GM21717 (cell line): ENCODE results near the gene VENTX.

ENCODE experiments used
- ATAC-seq: cut with Tn5 transposase; IDR thresholded peaks from one replicate; pipeline ENCODE4 v1.9.1; 2021; ENCODE audit warnings: mild to moderate bottlenecking, moderate library complexity; ENCODE audit not compliant: unreplicated experiment

VENTX gene

DNA sequence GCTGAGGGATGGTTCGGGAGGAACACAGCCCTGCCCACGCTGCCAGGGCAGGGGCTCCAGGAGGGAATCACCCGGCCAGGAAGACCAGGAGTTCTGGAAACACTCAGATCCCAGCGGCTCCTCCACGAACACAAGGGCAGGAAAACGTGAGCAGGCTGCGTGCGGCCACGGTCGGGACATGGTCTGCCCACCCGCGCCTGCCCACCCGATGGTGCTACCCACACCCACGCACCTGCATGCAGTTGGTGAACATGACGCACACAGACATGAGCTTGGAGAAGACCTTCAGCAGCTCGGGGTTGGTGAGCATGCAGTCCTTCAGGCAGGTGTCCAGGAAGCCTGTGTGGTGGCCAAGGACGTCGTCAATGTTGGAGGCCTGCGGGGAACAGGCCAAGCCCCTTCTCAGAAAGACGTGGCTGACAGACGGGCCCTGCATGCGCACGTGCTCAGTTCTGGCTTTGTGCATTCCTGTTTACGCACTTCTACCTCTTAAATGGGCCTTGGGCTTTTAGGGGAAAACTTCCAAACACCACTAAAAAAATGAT is 45.3 kb downstream of the VENTX start:
- ATAC-seq, result no peak

DNA sequence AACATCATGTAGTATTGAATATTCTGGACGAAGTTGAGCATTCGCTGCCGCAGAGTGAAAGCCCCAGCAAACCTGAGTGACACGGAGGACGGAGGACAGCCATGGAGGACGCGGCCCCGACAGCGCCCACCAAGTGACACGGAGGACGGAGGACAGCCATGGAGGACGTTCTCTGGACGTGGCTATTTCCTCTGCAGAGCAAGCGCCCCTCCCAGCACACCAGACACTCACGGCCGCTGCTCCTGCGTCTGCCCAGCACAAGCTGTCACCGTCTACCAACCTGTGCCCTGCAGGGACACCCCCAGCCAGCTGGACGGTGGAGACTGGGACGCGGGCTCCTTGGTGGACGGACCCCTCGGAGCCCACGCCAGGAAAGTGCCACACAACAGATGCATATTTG is 46.3 kb downstream of the VENTX start:
- no peak for ATAC-seq

DNA sequence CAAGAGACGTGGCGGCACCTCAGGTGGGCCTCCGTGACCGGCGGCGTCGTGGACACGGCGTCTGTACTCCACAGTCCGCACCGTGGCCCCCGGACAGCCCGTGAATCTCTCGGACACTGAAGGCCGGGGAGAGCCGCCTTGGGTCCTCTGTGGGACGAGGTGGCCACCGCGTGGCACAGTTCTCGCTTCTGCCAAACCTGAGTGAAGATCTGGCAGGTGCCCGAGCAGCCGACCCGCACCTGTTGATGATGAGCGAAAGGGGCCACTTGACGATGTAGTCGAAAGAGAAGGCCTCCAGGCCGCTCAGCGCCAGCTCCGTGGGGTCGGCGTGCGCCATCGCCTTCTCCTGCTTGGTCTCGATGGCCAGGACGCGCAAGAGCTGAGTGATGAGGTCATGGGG is 47.6 kb downstream of the VENTX start:
- ATAC-seq, result no peak

GRCh38 chr10:133286366-133286765 is 48.7 kb downstream of the VENTX start:
- no peak for ATAC-seq

GRCh38 chr10:133287832-133288500 is 50.3 kb downstream of the VENTX start:
- ATAC-seq, result no peak

GRCh38 chr10:133289761-133290160 is 52.1 kb downstream of the VENTX start:
- no peak for ATAC-seq
